DOHH2 (cell line): ENCODE results near the gene TMCC1.

Experiments used
- EZH2phosphoT487 ChIP-seq: fragments of 200-600 bp; sonication (generic); IDR thresholded peaks from 2 replicates; pipeline ENCODE4 v1.6.1; 2017; ENCODE audit warnings: borderline replicate concordance, mild to moderate bottlenecking, antibody characterized with exemption, low read length, moderate library complexity, mixed read lengths
- TF ChIP-seq, protein P1 (sequence below): fragments of 200-600 bp; sonication (generic); IDR thresholded peaks from one replicate; pipeline ENCODE4 v1.5.1; 2014; ENCODE audit warnings: antibody characterized with exemption, mild to moderate bottlenecking, low read depth, low read length; ENCODE audit not compliant: poor library complexity, severe bottlenecking

DNA sequence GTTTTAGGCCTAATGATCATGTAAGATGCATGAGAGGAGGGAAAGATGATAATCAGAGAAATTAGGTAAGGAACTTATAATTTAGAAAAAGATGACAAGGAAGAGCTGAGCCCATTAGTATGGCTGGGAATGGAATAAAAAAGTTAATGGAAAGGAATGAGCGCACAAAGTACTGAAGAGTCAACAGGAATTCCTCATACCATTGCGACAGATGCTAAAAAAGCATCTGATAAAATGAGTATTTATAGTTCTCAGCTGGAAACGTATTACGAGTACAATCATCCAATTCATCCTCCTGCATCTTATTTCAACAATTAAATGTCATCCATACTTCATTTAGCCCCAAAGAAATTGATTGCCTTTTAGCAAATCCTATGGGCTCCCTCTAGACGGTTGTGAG, 58.9 kb downstream of the TMCC1 start:
- TF ChIP-seq, protein P1, sequence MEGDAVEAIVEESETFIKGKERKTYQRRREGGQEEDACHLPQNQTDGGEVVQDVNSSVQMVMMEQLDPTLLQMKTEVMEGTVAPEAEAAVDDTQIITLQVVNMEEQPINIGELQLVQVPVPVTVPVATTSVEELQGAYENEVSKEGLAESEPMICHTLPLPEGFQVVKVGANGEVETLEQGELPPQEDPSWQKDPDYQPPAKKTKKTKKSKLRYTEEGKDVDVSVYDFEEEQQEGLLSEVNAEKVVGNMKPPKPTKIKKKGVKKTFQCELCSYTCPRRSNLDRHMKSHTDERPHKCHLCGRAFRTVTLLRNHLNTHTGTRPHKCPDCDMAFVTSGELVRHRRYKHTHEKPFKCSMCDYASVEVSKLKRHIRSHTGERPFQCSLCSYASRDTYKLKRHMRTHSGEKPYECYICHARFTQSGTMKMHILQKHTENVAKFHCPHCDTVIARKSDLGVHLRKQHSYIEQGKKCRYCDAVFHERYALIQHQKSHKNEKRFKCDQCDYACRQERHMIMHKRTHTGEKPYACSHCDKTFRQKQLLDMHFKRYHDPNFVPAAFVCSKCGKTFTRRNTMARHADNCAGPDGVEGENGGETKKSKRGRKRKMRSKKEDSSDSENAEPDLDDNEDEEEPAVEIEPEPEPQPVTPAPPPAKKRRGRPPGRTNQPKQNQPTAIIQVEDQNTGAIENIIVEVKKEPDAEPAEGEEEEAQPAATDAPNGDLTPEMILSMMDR = no peak
- TF ChIP-seq EZH2phosphoT487 = no peak
